ENCODE data around the gene ASH1L. TPM values are rescaled to one million over a fixed set of nuclear protein-coding genes. Genes with fewer than 3 reads are reported as not detected.
"Not testable (repeated sequence)": the region's sequence is repeated elsewhere in the genome, so short reads cannot be mapped to it uniquely, and the experiment has no call there.

ASH1L gene, protein sequence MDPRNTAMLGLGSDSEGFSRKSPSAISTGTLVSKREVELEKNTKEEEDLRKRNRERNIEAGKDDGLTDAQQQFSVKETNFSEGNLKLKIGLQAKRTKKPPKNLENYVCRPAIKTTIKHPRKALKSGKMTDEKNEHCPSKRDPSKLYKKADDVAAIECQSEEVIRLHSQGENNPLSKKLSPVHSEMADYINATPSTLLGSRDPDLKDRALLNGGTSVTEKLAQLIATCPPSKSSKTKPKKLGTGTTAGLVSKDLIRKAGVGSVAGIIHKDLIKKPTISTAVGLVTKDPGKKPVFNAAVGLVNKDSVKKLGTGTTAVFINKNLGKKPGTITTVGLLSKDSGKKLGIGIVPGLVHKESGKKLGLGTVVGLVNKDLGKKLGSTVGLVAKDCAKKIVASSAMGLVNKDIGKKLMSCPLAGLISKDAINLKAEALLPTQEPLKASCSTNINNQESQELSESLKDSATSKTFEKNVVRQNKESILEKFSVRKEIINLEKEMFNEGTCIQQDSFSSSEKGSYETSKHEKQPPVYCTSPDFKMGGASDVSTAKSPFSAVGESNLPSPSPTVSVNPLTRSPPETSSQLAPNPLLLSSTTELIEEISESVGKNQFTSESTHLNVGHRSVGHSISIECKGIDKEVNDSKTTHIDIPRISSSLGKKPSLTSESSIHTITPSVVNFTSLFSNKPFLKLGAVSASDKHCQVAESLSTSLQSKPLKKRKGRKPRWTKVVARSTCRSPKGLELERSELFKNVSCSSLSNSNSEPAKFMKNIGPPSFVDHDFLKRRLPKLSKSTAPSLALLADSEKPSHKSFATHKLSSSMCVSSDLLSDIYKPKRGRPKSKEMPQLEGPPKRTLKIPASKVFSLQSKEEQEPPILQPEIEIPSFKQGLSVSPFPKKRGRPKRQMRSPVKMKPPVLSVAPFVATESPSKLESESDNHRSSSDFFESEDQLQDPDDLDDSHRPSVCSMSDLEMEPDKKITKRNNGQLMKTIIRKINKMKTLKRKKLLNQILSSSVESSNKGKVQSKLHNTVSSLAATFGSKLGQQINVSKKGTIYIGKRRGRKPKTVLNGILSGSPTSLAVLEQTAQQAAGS (N-terminal part only)
- polyA plus RNA-seq (2013, experiment 1 of 2) = 4.7 TPM
- polyA plus RNA-seq (2013, experiment 2 of 2) = 4.6 TPM

DNA sequence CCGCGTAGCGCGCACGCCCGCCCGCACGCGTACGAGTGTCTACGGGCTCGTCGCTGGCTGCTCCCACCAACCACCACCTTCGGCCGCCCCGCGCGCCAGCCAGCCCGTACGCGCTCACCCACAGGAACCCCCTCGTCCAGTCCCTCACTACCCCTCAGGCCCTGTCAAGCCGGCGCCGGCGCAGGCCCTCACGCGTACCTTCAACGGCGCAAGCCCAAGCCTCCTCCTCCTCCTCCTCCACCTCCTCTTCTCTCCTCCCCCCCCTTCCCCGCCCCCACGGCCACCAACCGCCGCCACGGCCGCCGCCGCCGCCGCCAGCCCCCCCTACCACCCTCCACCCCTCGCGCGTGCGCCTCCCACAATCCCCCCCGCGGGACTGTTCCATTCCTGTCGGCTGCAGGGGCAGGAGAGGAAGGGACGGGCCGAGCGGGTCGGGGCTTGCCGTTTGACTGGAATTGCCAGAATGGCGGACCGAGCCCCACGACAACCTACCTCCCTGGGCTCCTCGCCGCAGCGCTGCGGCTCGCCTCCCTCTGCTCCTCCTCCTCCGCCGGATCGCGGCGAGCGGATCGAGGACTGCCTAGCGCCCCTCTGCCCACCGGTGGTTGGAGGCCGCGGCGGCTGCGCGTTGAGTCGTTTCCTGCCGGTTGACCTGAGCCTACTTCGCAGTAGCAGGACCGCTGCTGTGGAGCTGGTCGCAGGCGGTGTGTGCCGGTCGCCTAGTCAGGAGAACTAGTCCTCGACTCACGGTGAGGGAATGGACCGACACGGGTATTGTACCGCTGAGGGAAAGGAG lies at the start of gene ASH1L:
ASH1L (minus strand) TSS at position 223 of the 796 bp plus-strand sequence. CDS start 41,284 bp downstream, outside the sequence.
- Histone ChIP-seq H3K4me2 (ENCODE audit: low read length) (peak within 1 kb of the TSS; percentile 61), H2BK5ac (ENCODE audit: low read length) (peak within 1 kb of the TSS; percentile 97), H3K9ac (ENCODE audit: low read length) (peak within 1 kb of the TSS; percentile 98), H3K79me1 (ENCODE audit: low read length) (peaks cover 4% of the 10 kb centered on the region), H3K27me3 (ENCODE audit: insufficient read depth, low read length, poor library complexity) (no peaks in the 10 kb centered on the region), H3K36me3 (ENCODE audit: control insufficient read depth, insufficient read depth, low read length) (peaks cover 2% of the 10 kb centered on the region), H3K4me3 (ENCODE audit: low read length) (peak within 1 kb of the TSS; percentile 92), H2AK5ac (ENCODE audit: low read length) (no peak within 1 kb of the TSS), H3K4ac (ENCODE audit: low read depth, low read length) (no peak within 1 kb of the TSS), H3K56ac (ENCODE audit: low read length) (peak within 1 kb of the TSS; percentile 100), H4K8ac (ENCODE audit: low read depth, low read length) (no peak within 1 kb of the TSS), H3K4me1 (ENCODE audit: control insufficient read depth, low read depth, low read length) (no peaks in the 10 kb centered on the region), H3K79me2 (ENCODE audit: control insufficient read depth, insufficient read depth, low read length) (peaks cover 48% of the 10 kb centered on the region), H3K18ac (ENCODE audit: low read length) (peak within 1 kb of the TSS; percentile 34), H3K27ac (ENCODE audit: low read depth, low read length) (peak within 1 kb of the TSS; percentile 84), H3K23ac (ENCODE audit: low read length) (peak within 1 kb of the TSS; percentile 24), H2BK15ac (replicated peaks; ENCODE audit: low read depth) (no peak within 1 kb of the TSS), H2BK120ac (ENCODE audit: low read depth, low read length) (no peak within 1 kb of the TSS), H4K5ac (ENCODE audit: low read length) (no peak within 1 kb of the TSS)
- no CpG with 5 or more reads among the region's 87 CpGs for WGBS (ENCODE audit: extremely low coverage, insufficient coverage, low lambda C conversion rate)
- peak; percentile 96 for DNase-seq

DNA sequence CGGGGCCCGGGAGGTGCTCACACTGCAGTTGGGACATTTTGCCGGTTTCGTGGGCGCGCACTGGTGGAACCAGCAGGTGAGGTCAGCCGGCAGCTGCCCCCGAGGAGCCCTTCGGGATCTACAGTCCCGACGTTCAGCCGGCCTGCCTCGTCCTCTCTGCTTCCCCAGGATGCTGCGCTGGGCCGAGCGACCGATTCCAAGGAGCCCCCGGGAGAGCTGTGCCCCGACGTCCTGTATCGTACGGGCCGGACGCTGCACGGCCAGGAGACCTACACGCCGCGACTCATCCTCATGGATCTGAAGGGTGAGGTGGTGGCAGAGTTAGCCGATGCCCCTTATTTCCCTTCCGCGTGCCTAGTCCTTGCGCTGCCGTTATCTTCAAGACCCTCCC lies 47.6 kb upstream of the ASH1L start:
- H3K4me1 ChIP-seq (ENCODE audit: control insufficient read depth, low read depth, low read length); H3K18ac ChIP-seq (ENCODE audit: low read length); H2BK120ac ChIP-seq (ENCODE audit: low read depth, low read length); H3K4ac ChIP-seq (ENCODE audit: low read depth, low read length); DNase-seq; H3K4me3 ChIP-seq (ENCODE audit: low read length); H3K79me2 ChIP-seq (ENCODE audit: control insufficient read depth, insufficient read depth, low read length); H3K79me1 ChIP-seq (ENCODE audit: low read length); H3K4me2 ChIP-seq (ENCODE audit: low read length); H3K27ac ChIP-seq (ENCODE audit: low read depth, low read length); H3K36me3 ChIP-seq (ENCODE audit: control insufficient read depth, insufficient read depth, low read length); H2BK15ac ChIP-seq (replicated peaks; ENCODE audit: low read depth); H4K8ac ChIP-seq (ENCODE audit: low read depth, low read length); H2BK5ac ChIP-seq (ENCODE audit: low read length); H2AK5ac ChIP-seq (ENCODE audit: low read length); H4K5ac ChIP-seq (ENCODE audit: low read length); H3K23ac ChIP-seq (ENCODE audit: low read length); H3K27me3 ChIP-seq (ENCODE audit: insufficient read depth, low read length, poor library complexity): not testable (repeated sequence)
- WGBS (ENCODE audit: extremely low coverage, insufficient coverage, low lambda C conversion rate) = no CpG with 5 or more reads among the region's 33 CpGs
- peak overlapping the region; percentile 74 for H3K56ac ChIP-seq (ENCODE audit: low read length)
- H3K9ac ChIP-seq (ENCODE audit: low read length) = peak overlapping the region; percentile 45

DNA sequence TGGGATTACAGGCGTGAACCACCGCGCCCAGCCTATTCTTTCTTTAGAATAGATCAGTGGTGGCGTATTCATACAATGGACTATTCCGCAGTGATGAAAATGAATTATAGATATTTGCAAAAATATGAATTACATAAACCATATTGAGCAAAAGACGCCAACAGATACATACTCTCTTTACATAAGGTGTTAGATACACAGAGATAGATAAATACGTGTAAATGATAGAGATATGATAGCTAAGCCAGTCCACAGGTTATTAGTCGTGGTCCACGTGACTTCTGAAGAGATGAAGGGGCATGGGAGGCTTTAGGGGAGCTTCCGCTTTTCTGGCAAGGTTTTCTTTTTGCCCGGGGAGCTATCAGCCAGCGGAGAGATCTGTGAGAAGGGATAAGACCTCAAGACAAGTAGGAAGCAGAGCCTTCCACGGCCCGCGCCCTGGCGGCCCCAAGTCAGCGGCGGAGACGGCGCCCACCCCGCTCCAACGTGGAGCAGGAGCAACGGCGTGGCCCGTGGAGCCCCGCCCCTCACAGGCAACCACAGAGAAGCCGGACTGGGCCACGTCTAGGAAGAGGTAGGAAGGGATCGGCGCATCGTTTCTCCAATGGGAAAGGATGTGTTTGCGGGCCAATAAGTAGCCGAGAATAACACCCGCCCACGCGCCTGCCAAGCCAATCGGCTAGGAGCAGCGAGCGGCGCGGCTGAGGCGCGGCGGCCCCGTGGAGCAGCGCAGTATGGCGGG lies 47.1 kb upstream of the ASH1L start, which contains the start of gene MSTO1:
MSTO1 (plus strand) TSS at position 704 of the 742 bp plus-strand sequence; CDS start at position 735, 31 bp downstream.
- WGBS (ENCODE audit: extremely low coverage, insufficient coverage, low lambda C conversion rate) = no CpG with 5 or more reads among the region's 47 CpGs
- H3K4me2 ChIP-seq (ENCODE audit: low read length) = peak within 1 kb of the TSS; percentile 79
- no peaks in the 10 kb centered on the region for H3K36me3 ChIP-seq (ENCODE audit: control insufficient read depth, insufficient read depth, low read length)
- peak within 1 kb of the TSS; percentile 88 for H3K9ac ChIP-seq (ENCODE audit: low read length)
- no peaks in the 10 kb centered on the region for H3K79me2 ChIP-seq (ENCODE audit: control insufficient read depth, insufficient read depth, low read length)
- H3K4ac ChIP-seq (ENCODE audit: low read depth, low read length) = peak within 1 kb of the TSS; percentile 37
- no peak within 1 kb of the TSS for H2BK15ac ChIP-seq (replicated peaks; ENCODE audit: low read depth)
- H3K4me1 ChIP-seq (ENCODE audit: control insufficient read depth, low read depth, low read length) = no peaks in the 10 kb centered on the region
- DNase-seq = peak; percentile 98
- H3K27me3 ChIP-seq (ENCODE audit: insufficient read depth, low read length, poor library complexity) = no peaks in the 10 kb centered on the region
- H2BK5ac ChIP-seq (ENCODE audit: low read length) = peak within 1 kb of the TSS; percentile 41
- H3K23ac ChIP-seq (ENCODE audit: low read length) = no peak within 1 kb of the TSS
- H4K8ac ChIP-seq (ENCODE audit: low read depth, low read length) = no peak within 1 kb of the TSS
- H3K27ac ChIP-seq (ENCODE audit: low read depth, low read length) = peak within 1 kb of the TSS; percentile 84
- no peak within 1 kb of the TSS for H2AK5ac ChIP-seq (ENCODE audit: low read length)
- peak within 1 kb of the TSS; percentile 67 for H3K4me3 ChIP-seq (ENCODE audit: low read length)
- H3K18ac ChIP-seq (ENCODE audit: low read length) = peak within 1 kb of the TSS; percentile 65
- peak within 1 kb of the TSS; percentile 91 for H4K5ac ChIP-seq (ENCODE audit: low read length)
- peak within 1 kb of the TSS; percentile 91 for H3K56ac ChIP-seq (ENCODE audit: low read length)
- no peaks in the 10 kb centered on the region for H3K79me1 ChIP-seq (ENCODE audit: low read length)
- no peak within 1 kb of the TSS for H2BK120ac ChIP-seq (ENCODE audit: low read depth, low read length)

DNA sequence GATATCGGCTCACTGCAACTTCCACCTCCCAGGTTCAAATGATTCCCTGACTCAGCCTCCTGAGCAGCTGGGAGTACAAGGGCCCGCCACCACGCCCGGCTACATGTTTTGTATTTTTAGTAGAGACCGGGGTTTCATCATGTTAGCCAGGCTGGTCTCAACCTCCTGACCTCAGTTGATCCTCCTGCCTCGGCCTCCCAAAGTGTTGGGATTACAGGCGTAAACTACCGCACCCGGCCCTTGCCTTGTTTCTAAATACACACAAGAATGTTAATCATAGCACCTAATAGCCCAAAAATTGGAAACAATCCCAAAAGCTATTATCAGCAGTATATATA lies 46.3 kb upstream of the ASH1L start:
- H3K9ac ChIP-seq (ENCODE audit: low read length) = no peak overlapping the region
- no peak overlapping the region for H2BK120ac ChIP-seq (ENCODE audit: low read depth, low read length)
- no peak overlapping the region for H3K4ac ChIP-seq (ENCODE audit: low read depth, low read length)
- no peaks in the 10 kb centered on the region for H3K27me3 ChIP-seq (ENCODE audit: insufficient read depth, low read length, poor library complexity)
- H2BK15ac ChIP-seq (replicated peaks; ENCODE audit: low read depth) = no peak overlapping the region
- H2BK5ac ChIP-seq (ENCODE audit: low read length) = no peak overlapping the region
- no peak overlapping the region for H3K56ac ChIP-seq (ENCODE audit: low read length)
- no peak for DNase-seq
- no peak overlapping the region for H4K5ac ChIP-seq (ENCODE audit: low read length)
- H3K4me1 ChIP-seq (ENCODE audit: control insufficient read depth, low read depth, low read length) = no peaks in the 10 kb centered on the region
- H3K79me2 ChIP-seq (ENCODE audit: control insufficient read depth, insufficient read depth, low read length) = no peaks in the 10 kb centered on the region
- no peaks in the 10 kb centered on the region for H3K79me1 ChIP-seq (ENCODE audit: low read length)
- no peak overlapping the region for H4K8ac ChIP-seq (ENCODE audit: low read depth, low read length)
- no CpG with 5 or more reads among the region's 9 CpGs for WGBS (ENCODE audit: extremely low coverage, insufficient coverage, low lambda C conversion rate)
- H2AK5ac ChIP-seq (ENCODE audit: low read length) = no peak overlapping the region
- H3K18ac ChIP-seq (ENCODE audit: low read length) = no peak overlapping the region
- no peak overlapping the region for H3K4me3 ChIP-seq (ENCODE audit: low read length)
- no peak overlapping the region for H3K23ac ChIP-seq (ENCODE audit: low read length)
- H3K4me2 ChIP-seq (ENCODE audit: low read length) = no peak overlapping the region
- no peaks in the 10 kb centered on the region for H3K36me3 ChIP-seq (ENCODE audit: control insufficient read depth, insufficient read depth, low read length)
- no peak overlapping the region for H3K27ac ChIP-seq (ENCODE audit: low read depth, low read length)

DNA sequence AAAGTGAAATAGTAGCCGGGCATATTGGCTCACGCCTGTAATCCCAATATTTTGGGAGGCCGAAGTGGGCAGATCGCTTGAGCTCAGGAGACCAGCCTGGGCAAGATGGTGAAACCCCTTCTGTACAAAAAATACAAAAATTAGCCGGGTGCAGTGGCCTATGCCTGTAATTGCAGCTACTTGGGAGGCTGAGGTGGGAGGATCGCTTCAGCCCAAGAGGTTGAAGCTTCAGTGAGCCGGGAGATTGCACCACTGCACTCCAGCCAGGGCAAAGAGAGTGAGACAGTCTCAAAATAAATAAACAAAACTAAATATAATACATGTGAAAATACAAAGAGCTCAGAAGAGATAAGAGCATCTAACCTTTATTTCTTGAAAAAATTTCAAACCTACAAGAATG lies 45.1 kb upstream of the ASH1L start:
- no CpG with 5 or more reads among the region's 7 CpGs for WGBS (ENCODE audit: extremely low coverage, insufficient coverage, low lambda C conversion rate)
- Histone ChIP-seq H4K8ac (ENCODE audit: low read depth, low read length) (no peak overlapping the region), H3K4me1 (ENCODE audit: control insufficient read depth, low read depth, low read length) (no peaks in the 10 kb centered on the region), H3K4ac (ENCODE audit: low read depth, low read length) (no peak overlapping the region), H2BK5ac (ENCODE audit: low read length) (no peak overlapping the region), H3K23ac (ENCODE audit: low read length) (no peak overlapping the region), H3K18ac (ENCODE audit: low read length) (no peak overlapping the region), H2BK15ac (replicated peaks; ENCODE audit: low read depth) (no peak overlapping the region), H2BK120ac (ENCODE audit: low read depth, low read length) (no peak overlapping the region), H4K5ac (ENCODE audit: low read length) (no peak overlapping the region), H3K9ac (ENCODE audit: low read length) (no peak overlapping the region), H3K79me1 (ENCODE audit: low read length) (no peaks in the 10 kb centered on the region), H3K4me2 (ENCODE audit: low read length) (no peak overlapping the region), H2AK5ac (ENCODE audit: low read length) (no peak overlapping the region), H3K27ac (ENCODE audit: low read depth, low read length) (no peak overlapping the region), H3K36me3 (ENCODE audit: control insufficient read depth, insufficient read depth, low read length) (no peaks in the 10 kb centered on the region), H3K27me3 (ENCODE audit: insufficient read depth, low read length, poor library complexity) (no peaks in the 10 kb centered on the region), H3K4me3 (ENCODE audit: low read length) (no peak overlapping the region), H3K79me2 (ENCODE audit: control insufficient read depth, insufficient read depth, low read length) (no peaks in the 10 kb centered on the region), H3K56ac (ENCODE audit: low read length) (no peak overlapping the region)
- no peak for DNase-seq

Measured in mesendoderm (in vitro differentiated cells).